ENCODE results near the gene RABAC1.
"Not testable (repeated sequence)": the region's sequence is repeated elsewhere in the genome, so short reads cannot be mapped to it uniquely, and the experiment has no call there.

Gene RABAC1

GRCh38 chr19:41944336-41944735 lies 14.8 kb downstream of the RABAC1 start:
- no peak for DNase-seq

- no peak for DNase-seq
These were observed 17.5 kb downstream of the RABAC1 start for GRCh38 chr19:41941410-41942202.

DNA sequence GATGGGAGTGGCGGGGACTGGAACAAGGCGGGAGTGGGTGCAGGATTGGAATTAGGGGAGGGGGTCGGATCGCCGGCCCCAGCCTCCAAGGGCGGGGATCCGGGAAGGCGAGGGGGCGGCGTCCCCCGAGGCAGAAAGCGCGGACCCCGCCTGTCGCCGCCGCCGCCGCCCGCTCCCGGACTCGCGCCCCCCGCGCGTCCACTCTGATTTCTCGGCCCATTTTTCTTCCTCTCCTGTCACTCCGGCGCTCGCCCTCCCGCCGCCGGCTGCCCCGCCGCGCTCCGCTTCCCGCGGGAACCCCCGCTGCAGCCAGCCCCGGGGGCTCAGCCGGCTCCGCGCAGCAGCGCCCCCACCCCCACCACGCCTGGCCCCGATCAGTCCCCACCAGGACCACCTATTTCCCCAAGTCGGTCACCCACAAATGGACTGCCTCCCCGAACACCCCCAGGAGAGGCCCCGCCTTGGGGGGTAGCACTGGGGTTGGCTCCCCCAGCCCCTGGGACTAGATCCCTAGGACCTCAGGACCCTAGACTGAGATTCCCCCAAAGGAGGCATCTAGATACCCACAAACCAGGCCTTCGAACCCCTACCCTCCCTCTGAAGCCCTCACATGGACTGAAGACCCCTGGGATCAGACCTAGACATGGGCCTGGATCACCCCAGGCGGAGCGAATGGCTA lies 18.3 kb downstream of the RABAC1 start:
- no peak for DNase-seq

DNA sequence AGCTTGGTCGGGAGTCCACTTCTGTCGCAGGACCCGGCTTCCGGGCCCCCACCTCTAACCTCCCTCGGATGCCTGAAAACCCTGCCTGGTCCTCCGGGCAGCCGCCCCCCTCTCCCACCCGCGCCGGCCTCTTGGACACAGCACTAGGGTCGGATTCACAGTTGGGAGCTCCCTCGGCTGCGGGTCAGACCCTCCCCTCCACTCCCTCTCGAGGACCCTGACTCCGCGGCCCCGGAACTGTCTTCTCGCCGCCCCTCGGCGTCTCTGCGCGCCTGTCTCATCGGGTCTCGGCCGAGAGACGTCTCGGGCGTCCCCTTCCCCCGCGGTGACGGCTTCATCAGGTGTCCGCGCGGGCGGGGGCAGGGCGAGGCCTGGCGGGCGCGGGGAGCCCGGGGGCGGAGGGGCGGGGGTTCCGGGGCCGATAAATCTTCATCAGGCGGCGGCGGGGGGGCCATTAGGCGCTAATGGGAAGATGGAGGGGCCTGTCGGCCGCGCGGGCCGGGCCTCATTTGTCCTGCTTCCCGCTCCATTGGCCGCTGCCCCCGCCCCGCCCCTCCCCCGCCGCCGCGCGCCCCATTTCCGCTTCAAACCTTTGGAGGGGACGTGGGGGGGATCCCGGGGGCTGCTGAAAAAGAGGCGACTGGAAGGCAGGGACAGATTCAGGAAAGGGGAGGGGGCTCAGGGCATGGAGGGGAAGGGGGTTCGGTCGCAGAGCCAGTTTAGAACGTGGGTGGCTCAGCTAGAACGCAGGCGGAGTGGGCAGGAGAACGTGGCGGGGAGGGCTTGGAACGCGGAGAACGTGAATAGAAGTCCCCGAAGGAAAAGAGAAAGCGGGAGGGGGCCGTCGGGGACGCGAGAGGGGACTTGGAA lies 19.0 kb downstream of the RABAC1 start:
- peak; percentile 34 for DNase-seq

- DNase-seq, result not testable (repeated sequence)
These were observed 19.9 kb downstream of the RABAC1 start for GRCh38 chr19:41939209-41939608.

- no peak for DNase-seq
These were observed 21.3 kb downstream of the RABAC1 start for GRCh38 chr19:41937525-41938468.

- no peak for DNase-seq
These were observed 22.2 kb downstream of the RABAC1 start for GRCh38 chr19:41936961-41937360.

DNA sequence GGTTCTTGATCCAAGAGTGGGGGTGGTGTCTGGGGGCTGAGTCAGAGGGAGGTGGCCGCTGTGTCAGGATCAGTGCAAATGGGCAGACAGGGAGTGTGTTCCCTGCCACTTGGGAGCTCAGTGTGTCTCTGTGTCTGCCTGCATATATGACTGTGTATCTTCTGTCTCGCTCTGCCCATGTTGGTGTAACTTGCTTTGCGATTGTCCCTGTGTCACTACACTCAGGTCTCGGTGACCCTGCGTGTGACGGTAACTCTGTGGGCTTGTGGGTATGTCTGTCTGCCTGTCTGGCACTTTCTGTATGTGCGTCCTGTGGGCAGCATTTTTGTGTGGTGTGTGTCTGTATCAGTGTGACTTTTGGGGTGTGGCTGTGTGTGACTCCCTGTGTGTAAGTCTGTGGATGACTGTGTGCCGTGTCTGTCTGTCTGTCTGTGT lies 22.7 kb downstream of the RABAC1 start:
- DNase-seq, result no peak

- DNase-seq, result no peak
These were observed 23.2 kb downstream of the RABAC1 start for GRCh38 chr19:41935760-41936415.

DNA sequence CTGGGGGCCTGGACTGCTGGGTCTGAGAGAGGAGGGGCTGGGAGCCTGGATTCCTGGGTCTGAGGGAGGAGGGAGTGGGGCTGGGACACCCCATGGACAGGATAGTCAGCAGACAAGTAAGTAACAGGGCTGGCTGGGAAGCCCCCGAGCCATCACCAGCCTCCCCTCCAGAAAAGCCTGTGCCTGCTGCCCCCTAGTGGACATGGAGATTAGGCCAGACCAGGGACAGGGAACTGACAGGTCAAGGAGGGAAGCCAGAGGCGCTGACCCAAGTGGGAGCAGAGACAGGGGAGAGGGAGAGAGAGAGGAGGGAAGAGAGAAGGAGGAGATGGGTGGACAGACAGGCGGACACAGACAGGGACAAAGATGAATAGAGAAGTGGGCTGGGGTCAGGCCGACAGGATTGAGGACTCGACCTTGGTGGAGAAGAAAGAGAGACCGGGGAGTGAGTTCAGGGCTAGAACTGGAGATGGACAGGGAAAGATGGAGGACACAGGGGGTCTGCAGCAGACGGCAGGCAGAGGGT lies 24.2 kb downstream of the RABAC1 start:
- DNase-seq, result no peak

DNA sequence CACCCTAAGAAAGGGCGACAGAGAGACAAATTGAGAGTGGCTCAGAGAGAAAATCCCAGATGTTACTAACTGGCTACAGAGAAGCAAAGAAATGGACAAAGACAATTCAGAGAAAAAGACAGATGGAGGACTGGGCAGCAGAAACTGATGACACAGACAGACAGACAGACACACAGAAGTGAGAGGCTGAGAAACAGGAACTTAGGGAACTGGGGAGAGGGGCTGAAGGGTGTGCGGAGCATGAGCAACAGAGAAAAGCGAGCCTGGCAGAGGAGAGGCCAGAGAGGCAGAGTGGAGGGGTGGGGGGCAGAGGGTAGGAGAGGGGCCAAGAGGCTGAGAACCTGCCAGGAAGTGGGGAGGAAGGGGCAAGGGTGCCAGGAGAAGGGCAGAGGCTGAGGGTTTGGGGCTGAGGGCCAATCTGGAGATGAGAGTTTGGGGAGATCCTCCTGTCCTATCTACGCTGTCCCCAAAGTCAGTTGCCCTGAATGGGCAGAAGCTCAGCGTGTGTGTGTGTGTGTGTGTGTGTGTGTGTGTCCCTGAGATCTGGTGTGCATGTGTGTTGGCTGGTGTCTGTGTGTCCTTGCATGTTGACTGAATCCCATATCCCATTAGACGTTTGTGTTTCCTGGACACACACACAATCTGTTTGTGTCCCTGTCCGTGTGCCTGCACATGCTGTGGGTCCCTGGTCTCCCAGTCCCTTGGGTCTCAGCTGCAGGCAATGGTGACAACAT lies 25.3 kb downstream of the RABAC1 start:
- no peak for DNase-seq

GRCh38 chr19:41932720-41933332 lies 26.3 kb downstream of the RABAC1 start:
- no peak for DNase-seq

DNA sequence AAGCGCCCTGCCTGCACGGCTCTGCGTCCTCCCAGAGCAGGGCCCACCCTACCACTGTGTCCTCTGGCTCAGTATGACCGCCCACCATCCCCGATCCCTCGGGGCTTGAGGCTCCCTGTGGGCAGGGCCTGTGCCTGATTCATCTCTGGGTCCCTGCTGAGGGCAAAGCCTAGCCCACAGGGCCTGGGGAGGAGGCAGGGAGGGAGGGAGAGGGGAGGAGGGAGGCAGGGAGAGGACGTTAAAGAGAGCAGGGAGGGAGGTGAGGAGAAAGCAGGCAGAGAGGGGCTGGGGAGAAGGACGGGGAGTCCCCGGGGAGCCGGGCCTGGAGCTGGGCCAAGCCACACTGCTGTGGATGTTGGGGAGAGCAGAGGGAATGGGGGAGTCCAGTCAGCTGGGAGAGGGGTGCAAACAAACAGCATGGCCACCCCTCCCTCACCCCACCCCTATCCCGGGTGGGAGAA lies 26.8 kb downstream of the RABAC1 start:
- no peak for DNase-seq

DNA sequence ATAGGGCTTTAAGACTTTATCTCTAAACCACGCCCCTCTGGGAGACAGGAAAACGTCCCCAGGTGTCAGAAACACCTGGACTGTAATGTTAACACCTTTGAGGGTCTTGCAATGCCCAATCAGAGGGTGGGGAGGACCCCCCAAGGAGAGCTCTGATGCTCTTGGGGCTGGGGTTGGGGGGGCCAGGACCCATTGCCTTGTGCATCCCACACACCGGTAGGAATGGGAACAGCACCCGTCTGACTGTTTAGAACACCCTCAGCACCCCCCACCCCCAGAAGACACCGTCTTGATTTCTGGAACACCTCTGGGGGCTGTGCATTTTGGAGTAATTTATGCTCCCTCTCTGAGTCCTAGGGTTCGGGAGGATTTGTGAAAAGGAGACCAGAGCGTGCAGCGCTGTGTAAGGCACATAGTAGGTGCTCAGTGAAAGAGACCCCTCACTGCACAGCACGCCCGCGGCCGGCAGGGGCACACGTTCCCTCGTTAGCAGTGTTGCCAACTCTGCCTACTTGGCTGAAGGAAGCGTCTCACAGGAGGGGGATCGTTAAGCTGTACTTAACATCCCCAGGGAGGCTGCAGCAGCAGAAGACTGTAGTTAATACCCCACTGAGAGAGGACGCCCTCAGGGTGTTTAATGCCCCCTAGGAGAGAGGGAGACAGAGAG lies 28.1 kb downstream of the RABAC1 start:
- no peak for DNase-seq

DNA sequence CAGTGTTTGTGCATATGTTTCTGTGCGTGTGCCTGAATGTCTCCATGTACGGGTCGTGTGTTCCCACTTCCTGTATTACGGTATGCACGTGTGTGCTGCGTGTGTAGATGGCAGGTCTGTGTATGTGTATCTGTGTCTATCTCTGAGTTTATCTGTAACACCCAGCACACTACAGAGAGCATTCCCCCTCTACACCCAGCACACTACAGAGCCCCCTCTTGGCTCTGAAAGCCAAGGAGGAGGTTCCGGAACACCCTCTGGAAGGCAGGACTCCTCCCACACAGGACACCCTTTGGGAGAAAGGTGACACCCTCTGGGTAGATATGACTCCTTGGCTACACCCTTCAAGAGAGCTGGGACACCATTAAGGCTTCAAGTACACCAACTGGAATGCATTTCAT lies 28.8 kb downstream of the RABAC1 start:
- no peak for DNase-seq

GRCh38 chr19:41929536-41930071 lies 29.5 kb downstream of the RABAC1 start:
- no peak for DNase-seq

DNA sequence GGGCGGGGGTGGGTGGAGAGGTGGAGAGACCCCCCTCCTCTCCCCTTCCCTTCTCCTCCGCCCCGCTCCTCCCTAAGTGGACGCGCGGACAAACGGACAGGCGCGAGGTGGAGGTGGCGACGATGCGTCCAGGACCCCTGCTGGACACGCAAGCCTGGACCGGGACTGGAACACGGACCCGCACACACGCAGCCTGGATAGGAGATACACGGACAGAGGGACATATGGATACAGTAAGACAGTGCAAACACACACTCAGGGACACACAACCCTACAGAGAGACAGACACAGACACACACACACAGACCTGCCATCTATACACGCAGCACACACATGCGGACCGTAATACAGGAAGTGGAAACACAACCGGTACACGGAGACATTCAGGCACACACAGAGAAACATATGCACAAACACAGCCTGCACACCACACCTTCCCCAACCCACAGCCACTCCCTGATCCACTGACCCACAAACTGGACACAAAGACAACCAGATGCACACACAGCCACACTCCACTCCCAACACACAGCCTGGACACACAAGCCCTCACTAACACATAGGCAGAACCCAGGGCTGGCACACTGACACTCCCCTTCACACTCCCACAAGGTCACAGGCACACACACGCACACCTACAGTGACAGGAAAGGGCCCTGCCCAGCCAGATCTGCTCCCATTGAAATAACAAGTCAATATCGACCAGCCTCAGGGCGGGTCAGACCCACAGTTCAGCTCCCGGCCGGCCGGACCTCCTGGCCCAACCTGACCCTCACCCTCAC lies 30.2 kb downstream of the RABAC1 start:
- no peak for DNase-seq

- DNase-seq, result no peak
These were observed 30.9 kb downstream of the RABAC1 start, which contains the start of gene ERFL for GRCh38 chr19:41928221-41928683. TSS of gene ERFL (minus strand) at chr19:41928449. CDS start at chr19:41912919, 15,530 bp downstream.
